ES-I3 (cell line): Measurements from ENCODE around the gene TAF11L11.
"Not testable (repeated sequence)": the region's sequence is repeated elsewhere in the genome, so short reads cannot be mapped to it uniquely, and the experiment has no call there.

ENCODE experiments used
- H3K36me3 ChIP-seq: 2 replicates; pipeline ENCODE4 v1.6.1; 2013; ENCODE audit warnings: mild to moderate bottlenecking, low read length, control low read depth, moderate library complexity; ENCODE audit not compliant: insufficient read depth
- H3K4me1 ChIP-seq: 2 replicates; pipeline ENCODE4 v1.6.1; 2013; ENCODE audit warnings: mild to moderate bottlenecking, control low read depth, low read length; ENCODE audit not compliant: insufficient read depth
- H3K9ac ChIP-seq: 2 replicates; pipeline ENCODE4 v1.6.1; 2013; ENCODE audit warnings: low read depth, mild to moderate bottlenecking, low read length, moderate library complexity
- H3K9me3 ChIP-seq: 2 replicates; pipeline ENCODE4 v1.6.1; 2013; ENCODE audit warnings: mild to moderate bottlenecking, low read length, moderate library complexity; ENCODE audit not compliant: control insufficient read depth, insufficient read depth

The TAF11L11 gene

GRCh38 chr5:17603880-17604279, at the start of gene TAF11L11:
TSS of gene TAF11L11 (plus strand) at chr5:17604183.
- not testable (repeated sequence) for H3K9me3 ChIP-seq

DNA sequence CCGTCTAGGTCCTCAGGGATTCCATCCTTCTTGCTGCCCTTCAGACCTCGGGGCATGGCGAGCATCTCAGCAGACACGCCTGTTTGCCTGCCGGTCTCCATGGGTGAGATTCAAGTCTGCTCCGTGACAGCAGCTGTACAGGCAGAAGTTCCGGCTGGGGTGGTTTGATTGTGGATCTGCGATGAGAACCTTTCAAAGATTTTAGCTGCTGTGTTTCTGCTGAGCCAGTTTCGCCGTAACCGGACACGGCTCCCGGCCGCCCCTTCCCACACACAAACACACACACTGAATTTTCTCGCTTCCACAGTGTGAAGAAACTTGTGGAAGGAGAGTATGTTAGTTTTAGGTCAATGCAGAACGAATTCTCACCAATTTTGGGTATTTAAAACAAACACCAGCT, 18.3 kb upstream of the TAF11L11 start, which contains the start of gene TAF11L7:
Gene TAF11L7 (minus strand): TSS at position 101 of the 400 bp plus-strand sequence.
- not testable (repeated sequence) for H3K9ac ChIP-seq, H3K9me3 ChIP-seq, H3K4me1 ChIP-seq, H3K36me3 ChIP-seq

More at GRCh38 chr5:17603880-17604279, at the start of gene TAF11L11:
- H3K9ac ChIP-seq, H3K4me1 ChIP-seq, H3K36me3 ChIP-seq: not testable (repeated sequence)

- not testable (repeated sequence) for H3K9ac ChIP-seq, H3K9me3 ChIP-seq, H3K36me3 ChIP-seq, H3K4me1 ChIP-seq
These were observed 13.1 kb upstream of the TAF11L11 start, which contains the start of gene TAF11L8 for GRCh38 chr5:17590860-17591259. TSS of gene TAF11L8 (minus strand) at chr5:17590960.

- not testable (repeated sequence) for H3K4me1 ChIP-seq, H3K9me3 ChIP-seq, H3K9ac ChIP-seq, H3K36me3 ChIP-seq
These were observed 9.7 kb upstream of the TAF11L11 start, which contains the start of gene TAF11L9 for GRCh38 chr5:17594255-17594654. TSS of gene TAF11L9 (minus strand) at chr5:17594394.

DNA sequence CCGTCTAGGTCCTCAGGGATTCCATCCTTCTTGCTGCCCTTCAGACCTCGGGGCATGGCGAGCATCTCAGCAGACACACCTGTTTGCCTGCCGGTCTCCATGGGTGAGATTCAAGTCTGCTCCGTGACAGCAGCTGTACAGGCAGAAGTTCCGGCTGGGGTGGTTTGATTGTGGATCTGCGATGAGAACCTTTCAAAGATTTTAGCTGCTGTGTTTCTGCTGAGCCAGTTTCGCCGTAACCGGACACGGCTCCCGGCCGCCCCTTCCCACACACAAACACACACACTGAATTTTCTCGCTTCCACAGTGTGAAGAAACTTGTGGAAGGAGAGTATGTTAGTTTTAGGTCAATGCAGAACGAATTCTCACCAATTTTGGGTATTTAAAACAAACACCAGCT, 6.3 kb upstream of the TAF11L11 start, which contains the start of gene TAF11L10:
Gene TAF11L10 (minus strand): TSS at position 101 of the 400 bp plus-strand sequence.
- H3K9me3 ChIP-seq, H3K9ac ChIP-seq, H3K4me1 ChIP-seq, H3K36me3 ChIP-seq: not testable (repeated sequence)

DNA sequence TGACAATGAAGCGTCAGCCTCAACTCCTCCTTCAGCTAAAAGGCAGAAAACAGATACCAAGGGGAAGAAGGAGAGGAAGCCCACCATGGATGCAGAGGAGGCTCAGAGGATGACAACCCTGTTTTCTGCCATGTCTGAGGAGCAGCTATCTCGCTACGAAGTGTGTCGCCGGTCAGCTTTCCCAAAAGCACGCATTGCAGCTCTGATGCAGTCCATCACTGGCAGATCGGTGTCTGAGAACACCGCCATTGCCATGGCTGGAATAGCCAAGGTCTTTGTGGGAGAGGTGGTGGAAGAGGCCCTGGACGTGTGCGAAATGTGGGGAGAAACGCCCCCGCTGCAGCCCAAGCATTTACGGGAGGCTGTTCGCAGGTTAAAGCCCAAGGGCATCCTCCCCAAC, 968 bp downstream of the TAF11L11 start:
- no peaks in the 10 kb centered on the region for H3K36me3 ChIP-seq
- no peaks in the 10 kb centered on the region for H3K9me3 ChIP-seq
- H3K9ac ChIP-seq: no peak overlapping the region
- no peaks in the 10 kb centered on the region for H3K4me1 ChIP-seq

GRCh38 chr5:17607461-17607860, 3.5 kb downstream of the TAF11L11 start:
- not testable (repeated sequence) for H3K9me3 ChIP-seq, H3K9ac ChIP-seq, H3K36me3 ChIP-seq, H3K4me1 ChIP-seq

DNA sequence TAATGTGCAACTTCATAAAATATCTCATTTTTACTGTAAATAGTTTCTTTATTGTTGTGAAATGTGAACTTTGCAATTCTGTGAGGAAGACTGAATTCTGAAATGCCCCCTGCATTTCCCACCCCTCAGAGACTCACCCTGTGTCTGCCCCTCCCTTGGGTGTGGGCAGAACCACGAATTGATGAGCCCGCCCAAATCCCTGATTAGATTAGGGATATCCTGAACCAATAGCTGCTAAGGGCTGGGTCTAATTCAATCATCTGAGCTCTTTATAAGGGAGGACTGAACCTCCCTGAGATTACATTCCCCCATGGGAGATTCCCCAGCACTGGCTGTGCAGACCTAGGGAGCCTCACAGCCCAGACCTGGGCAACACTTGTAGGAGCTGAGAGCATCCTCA, 6.1 kb downstream of the TAF11L11 start, which contains the start of gene TAF11L12:
Gene TAF11L12 (plus strand): TSS at position 301 of the 400 bp plus-strand sequence.
- H3K4me1 ChIP-seq, H3K9me3 ChIP-seq, H3K36me3 ChIP-seq, H3K9ac ChIP-seq: not testable (repeated sequence)

GRCh38 chr5:17614872-17615605, 11.1 kb downstream of the TAF11L11 start:
- Histone ChIP-seq H3K36me3 (no peaks in the 10 kb centered on the region), H3K4me1 (no peaks in the 10 kb centered on the region), H3K9ac (no peak overlapping the region), H3K9me3 (no peaks in the 10 kb centered on the region)

DNA sequence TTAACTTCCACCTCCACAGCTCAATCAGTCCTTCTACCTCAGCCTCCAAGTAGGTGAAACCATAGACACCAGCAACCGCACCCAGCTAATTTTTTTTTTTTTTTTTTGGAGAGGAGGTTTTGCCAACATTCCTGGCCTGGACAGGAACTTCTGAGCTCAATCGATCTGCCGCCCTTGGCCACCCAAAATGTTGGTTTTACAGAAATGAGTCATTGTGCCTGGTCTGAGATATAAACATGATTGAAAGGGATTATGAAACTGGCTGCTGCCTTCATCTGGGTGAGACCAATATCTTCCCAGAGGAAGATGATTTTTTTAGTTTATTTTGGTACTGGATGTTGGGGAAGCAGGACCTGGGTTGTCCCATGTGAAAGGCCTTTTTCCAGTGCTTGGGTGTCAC, 15.4 kb downstream of the TAF11L11 start:
- Histone ChIP-seq H3K36me3 (no peaks in the 10 kb centered on the region), H3K9ac (no peak overlapping the region), H3K9me3 (no peaks in the 10 kb centered on the region), H3K4me1 (no peaks in the 10 kb centered on the region)

DNA sequence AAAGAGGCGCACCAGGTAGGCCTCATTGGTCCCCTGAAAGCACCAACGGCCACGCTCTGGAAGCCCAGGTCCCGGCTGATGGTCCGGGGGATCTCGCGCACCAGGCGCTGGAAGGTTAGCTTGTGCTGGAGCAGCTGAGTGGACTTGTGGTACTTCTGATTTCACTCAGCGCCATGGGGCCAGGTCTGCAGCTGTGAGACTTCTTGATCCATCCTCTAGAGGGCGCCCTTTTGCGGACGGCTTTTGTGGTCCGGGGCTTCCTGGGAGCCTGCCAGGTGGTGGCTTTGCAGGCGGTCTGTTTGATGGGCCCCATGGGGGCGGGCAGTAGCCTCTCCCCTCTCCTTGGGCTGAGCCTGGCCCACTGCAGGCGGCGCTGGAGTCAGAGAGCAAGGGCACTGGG, 16.6 kb downstream of the TAF11L11 start:
- no peaks in the 10 kb centered on the region for H3K36me3 ChIP-seq
- no peak overlapping the region for H3K9ac ChIP-seq
- no peaks in the 10 kb centered on the region for H3K4me1 ChIP-seq
- H3K9me3 ChIP-seq: no peaks in the 10 kb centered on the region

DNA sequence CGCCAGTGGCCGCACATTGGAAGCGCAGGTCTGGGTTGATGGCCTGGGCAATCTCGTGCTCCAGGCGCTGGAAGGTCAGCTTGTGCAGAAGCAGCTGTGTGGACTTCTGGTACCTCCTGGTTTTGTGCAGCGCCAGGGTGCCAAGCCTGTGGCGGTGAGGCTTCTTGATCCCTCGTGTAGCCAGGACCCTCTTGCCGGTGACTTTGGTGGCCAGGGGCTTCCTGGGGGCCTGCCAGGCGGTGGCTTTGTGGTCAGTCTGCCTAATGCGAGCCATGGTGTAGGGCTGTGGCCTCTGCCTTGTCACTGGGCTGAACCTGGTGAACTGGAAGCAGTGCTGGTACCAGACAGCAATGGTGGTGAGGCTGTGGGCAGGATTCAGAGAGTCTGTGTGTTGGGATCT, 21.7 kb downstream of the TAF11L11 start:
- H3K9me3 ChIP-seq: no peaks in the 10 kb centered on the region
- H3K9ac ChIP-seq: no peak overlapping the region
- H3K36me3 ChIP-seq: no peaks in the 10 kb centered on the region
- H3K4me1 ChIP-seq: no peaks in the 10 kb centered on the region

GRCh38 chr5:17631788-17632187, 27.8 kb downstream of the TAF11L11 start, which contains the start of gene TAF11L13:
TSS of gene TAF11L13 (plus strand) at chr5:17632088.
- not testable (repeated sequence) for H3K9me3 ChIP-seq, H3K9ac ChIP-seq, H3K36me3 ChIP-seq, H3K4me1 ChIP-seq

- Histone ChIP-seq H3K4me1 (no peaks in the 10 kb centered on the region), H3K36me3 (no peaks in the 10 kb centered on the region), H3K9ac (no peak within 1 kb of the TSS), H3K9me3 (no peaks in the 10 kb centered on the region; the same call in 1 of the 2 replicates)
These were observed 30.2 kb downstream of the TAF11L11 start, which contains the start of gene TAF11L14 for GRCh38 chr5:17634160-17634559. TSS of gene TAF11L14 (plus strand) at chr5:17634460.

- H3K9me3 ChIP-seq, H3K4me1 ChIP-seq, H3K9ac ChIP-seq, H3K36me3 ChIP-seq: not testable (repeated sequence)
These were observed 45.2 kb downstream of the TAF11L11 start for GRCh38 chr5:17649232-17649631.
